KG1 (cell line): ENCODE results near the gene SHLD2.
"Not testable (repeated sequence)": the region's sequence is repeated elsewhere in the genome, so short reads cannot be mapped to it uniquely, and the experiment has no call there.

ENCODE experiments used
- DNase-seq: peaks from one replicate; lab custom pipeline; 2025; lab: John Stamatoyannopoulos, UW

SHLD2 gene, protein sequence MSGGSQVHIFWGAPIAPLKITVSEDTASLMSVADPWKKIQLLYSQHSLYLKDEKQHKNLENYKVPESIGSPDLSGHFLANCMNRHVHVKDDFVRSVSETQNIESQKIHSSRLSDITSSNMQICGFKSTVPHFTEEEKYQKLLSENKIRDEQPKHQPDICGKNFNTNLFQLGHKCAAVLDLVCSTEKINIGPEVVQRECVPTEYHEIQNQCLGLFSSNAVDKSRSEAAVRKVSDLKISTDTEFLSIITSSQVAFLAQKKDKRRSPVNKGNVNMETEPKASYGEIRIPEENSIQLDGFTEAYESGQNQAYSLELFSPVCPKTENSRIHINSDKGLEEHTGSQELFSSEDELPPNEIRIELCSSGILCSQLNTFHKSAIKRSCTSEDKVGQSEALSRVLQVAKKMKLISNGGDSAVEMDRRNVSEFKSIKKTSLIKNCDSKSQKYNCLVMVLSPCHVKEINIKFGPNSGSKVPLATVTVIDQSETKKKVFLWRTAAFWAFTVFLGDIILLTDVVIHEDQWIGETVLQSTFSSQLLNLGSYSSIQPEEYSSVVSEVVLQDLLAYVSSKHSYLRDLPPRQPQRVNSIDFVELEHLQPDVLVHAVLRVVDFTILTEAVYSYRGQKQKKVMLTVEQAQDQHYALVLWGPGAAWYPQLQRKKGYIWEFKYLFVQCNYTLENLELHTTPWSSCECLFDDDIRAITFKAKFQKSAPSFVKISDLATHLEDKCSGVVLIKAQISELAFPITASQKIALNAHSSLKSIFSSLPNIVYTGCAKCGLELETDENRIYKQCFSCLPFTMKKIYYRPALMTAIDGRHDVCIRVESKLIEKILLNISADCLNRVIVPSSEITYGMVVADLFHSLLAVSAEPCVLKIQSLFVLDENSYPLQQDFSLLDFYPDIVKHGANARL

DNA sequence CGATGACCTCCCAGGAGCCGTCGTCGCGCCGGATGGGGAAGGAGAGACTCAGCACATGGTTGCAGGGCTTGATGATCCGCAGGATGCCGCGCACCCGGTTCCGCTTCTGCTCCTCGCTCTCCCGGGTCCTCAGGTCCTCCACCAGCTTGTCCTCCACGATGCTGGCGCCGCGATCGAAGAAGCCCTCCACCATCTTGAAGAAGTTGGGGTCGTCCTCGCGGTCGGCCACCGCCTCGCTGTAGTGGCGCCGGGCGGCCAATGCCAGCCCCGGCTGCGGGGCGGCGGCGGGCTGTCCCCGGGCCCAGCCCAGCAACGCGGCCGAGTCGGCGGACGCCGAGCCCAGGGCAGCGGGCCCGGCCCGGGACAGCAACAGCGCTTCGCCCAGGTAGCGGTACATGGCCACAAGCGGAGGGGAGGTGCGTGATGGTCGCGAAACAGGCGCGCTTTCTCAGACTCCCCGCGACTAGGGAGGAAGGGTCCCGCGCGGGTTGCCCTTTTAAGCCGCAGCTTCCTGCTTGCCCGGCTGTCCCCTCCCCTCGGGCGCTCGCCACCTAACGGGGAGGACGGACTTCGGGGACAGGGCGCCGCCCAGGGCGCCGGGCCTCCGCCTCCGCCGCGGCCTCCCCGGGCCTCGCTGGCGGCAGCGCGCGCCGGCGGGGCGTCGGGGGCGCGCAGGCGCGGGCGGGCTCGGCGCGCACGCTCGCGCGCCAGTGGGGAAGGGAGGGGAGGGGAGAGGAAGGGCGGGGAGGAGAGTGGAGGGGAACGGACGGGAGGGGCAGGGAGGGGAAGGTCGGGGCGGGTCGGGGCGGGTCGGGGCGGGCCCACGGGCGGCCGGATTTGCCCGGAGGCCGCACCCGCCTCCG, at the start of gene SHLD2, which contains the start of gene GLUD1:
Gene SHLD2 (plus strand): TSS at position 834 of the 863 bp plus-strand sequence. CDS start 56,149 bp downstream, outside the sequence.
Gene GLUD1 (minus strand): TSS at position 471 of the 863 bp plus-strand sequence. CDS start 74 bp downstream, at position 397.
- peak; percentile 65 for DNase-seq

DNA sequence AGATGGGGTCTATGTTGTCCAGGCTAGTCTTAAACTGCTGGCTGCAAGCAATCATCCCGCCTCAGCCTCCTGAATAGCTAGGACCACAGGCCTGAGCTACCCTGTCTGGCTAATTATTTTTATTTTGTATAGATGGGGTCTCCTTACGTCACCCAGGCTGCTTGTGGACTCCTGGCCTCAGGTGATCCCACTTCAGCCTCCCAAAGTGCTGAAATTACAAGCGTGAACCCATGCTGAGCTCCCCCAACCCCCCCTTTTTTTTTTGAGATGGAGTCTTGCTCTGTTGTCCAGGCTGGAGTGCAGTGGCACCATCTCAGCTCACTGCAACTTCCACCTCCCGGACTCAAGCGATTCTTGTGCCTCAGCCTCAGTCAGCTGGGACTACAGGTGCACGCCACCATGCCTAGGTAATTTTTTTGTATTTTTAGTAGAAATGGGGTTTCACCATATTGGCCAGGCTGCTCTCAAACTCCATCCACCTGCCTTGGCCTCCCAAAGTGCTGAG, 49.5 kb upstream of the SHLD2 start:
- no peak for DNase-seq

DNA sequence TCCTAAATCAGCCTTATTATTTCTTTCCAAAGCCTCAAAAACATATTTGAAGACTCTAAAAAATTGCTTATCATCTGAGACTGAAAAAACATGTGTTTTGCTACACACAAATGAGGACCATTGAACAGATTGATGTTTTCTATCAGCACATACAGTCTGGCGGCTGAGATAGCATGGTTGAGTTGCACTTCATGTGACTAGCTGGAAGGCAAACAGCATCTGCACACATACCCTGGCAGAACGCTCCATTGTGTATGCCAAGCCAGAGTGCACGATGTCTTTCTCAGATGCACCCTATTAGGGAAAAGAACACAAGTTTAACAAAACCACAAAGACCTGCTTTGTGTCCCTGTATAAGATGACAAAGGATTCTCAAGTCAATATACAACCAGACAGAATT, 41.9 kb upstream of the SHLD2 start:
- no peak for DNase-seq

DNA sequence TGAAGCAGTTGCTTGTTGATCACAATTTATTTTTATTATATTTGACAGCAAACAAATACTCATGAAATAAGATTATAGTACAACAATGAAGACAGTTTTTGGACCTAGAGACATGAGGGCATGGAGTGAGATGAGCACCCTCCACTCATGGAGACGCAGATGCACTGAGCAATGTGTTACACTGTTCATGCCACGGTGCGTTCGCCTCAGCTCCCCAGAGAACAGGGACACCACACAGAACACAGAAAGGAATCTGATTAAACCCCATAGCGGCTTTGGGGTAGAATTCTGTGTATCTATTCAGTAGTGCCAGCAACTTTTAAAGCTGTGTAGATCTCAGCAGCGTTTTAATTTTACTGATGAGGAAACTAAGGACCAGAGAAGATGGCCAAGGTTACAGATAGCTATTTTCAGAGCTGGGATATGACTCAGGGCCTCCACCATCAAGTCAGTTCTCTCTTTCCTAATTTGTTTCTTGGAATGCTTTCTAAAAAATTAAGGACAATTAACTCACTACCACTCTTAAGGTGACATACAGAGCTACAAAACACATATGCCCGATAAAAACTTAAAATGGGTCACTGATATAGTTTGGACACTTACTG, 41.3 kb upstream of the SHLD2 start:
- DNase-seq: no peak

DNA sequence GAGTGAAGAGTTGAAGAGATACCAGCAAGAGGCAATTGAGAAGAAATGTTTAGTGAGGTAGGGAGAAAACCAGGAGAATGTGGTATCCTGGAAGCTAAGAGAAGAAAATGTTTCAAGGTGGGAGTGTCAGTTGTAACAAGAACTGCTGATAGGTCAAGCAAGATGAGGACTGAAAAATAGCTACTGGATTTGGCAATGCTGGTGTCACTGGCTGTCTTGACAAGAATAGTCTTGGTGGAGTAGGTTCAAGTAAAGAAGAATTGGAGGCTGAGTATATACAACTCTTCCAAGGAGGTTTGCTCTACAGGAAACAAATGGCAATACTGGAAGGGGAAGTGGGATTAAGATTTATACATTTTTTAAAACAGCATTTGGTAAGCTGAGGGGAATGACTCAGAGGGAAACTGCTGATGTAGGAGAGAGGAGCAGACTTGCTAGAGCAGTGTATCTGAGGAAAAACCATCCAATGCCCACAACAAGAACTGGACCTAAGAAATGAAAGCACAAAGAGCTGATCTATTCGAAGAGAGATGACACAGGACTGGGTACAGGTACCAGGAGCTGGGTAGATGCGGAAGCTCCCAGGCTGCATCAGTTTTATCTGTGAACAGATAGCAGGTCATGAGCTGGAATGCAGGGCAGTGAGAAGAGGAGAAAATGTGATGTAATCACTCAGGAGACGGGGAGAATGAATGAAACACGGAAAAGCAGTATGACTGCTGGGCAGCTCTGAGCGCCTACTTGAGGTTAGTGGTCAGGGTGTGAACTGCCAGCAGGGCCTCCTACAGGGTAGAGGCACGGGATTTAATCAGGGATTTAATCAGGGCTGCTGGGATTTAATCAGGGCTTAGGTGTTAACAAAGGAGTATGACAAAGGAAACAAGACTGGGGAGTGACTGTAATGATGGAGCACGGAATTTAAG, 40.4 kb upstream of the SHLD2 start:
- no peak for DNase-seq

DNA sequence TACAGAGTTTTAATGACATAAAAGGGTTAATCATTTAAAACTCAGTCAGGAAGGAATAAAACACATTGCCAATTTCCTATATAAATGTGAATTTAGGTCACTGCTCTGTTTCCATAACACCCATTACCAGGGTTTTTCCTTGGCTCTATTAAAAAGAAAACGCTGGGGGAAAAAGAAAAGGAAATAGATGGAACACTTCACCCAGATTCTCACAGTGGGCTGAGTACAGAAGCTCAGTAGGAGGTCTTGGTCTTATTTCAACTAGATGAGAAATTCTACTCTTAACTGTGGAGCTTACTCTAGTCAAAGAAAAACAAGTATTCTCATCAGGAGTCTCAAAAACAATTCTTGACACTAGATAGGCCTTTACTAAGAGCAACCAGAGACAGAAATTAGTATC, 36.8 kb upstream of the SHLD2 start:
- no peak for DNase-seq

DNA sequence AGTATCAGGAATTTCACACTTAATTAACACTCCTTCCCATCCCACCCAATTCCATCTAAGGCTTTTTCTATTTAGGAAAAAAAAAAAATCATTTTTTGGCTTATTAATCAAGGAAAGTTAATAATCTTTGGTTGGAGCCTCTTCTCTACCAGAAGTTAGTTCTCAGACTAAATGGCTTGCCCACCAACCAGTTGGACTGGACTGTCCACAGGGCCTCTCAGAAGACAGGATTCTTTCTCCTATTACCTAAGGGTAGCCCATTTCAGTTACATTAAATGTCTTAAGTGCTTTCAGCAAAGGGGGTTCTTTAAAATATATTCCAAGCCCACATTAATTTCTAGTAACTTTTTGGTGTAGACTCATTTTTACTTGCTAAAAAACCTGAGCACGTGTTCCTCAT, 35.6 kb upstream of the SHLD2 start:
- DNase-seq: no peak

DNA sequence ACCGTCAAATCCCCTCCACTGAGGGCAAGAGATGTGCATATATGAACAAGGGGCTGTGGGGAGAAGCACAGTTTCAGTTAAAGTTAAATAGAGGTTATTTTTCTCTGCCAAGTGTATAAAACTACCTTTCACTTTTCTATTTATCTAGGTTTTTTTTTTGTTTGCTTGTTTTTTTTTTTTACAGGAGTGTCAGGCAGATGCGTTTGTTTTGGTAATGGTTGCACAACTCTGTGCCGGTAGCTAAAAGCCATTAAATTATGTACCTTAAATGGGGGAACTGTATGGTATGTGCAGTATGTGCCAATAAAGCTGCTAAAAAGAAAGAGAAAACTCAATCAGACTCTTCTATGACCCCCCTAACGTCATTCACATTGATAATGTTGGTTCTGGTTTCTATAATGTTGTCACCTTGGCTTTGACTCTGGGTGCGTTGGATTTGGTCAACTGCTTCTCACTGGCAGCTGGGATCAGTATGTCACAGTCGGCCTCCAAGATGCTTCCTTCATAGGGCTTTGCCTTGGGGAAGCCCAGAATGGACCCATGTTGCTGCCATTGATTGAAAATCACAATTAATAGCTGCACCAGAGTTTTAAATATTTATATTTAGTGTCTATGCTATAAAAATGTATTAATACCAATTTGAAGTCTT, 34.6 kb upstream of the SHLD2 start:
- DNase-seq: no peak

DNA sequence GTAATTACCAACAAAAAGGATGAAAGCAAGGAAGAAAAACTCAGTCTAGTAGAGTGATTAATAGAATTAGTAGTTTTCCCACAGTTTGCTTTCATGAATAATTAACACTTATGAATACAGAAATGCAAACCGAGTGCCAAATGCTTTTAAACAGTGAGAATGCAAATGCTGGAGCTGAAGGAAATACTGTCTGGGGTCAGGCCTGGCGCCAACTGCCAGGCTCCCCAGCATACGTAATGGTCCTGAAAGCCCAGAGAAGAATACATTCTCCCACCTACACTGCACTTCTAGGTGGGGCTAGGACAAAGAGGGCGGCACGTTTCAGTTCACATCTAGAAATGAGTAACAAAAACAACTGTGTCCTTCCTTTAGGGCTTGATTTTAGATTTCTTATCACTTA, 30.4 kb upstream of the SHLD2 start:
- DNase-seq: no peak

DNA sequence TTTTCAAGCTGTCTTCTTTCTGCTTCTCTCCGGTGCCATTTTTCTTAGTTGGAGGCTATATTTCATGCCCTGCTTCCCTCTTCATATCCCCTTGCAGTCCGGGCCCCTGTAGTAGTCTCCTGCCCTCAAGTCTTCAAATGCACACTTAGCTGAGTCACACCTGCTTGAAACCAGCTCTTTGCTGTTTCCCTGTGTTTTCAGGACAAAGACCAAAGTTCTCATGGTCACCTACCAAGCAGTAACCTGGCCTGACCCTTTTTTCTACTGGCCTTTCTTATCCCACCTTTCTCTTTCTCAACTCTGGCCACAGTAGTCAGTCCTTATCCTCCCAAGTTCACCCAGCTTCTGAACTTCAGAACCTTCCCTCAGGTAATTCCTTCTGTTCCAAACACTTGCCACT, 28.8 kb upstream of the SHLD2 start:
- no peak for DNase-seq

DNA sequence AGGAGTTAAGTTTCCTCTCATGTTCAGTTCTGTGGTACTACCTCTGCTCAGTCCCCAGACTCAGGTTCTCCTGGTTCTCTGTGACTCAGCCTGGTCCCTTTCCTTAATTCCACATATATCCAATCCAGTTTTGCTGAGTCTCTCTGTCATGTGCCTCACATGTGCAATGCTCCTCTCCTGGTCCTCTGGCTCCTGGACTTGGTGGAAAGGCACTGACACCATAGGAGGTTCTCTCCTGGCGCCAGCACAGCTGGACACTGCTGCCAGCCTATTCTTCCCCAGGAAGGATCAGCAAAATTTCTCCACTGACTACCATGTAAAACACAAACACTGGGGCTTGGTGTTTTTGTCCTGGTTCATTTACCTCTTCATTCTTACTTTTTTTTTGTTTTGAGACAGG, 28.1 kb upstream of the SHLD2 start:
- DNase-seq: no peak

DNA sequence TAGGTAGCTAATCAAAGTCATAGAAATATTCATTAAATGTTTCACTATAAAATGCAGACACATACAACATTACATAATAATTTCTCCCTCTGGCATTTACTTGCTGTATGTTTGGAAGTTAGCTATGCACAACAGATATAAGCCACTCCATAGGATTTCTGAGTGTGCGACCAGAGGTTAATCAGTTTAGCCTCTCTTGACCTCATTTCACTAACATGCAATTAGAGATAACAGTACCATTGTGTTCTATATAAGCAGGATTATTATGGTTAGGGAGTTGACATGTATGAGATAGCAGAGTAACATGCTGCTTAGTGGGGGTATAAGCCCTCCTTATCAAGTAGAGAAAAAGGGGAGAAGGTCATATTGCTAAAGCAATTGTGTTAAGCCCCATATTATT, 26.7 kb upstream of the SHLD2 start:
- no peak for DNase-seq

DNA sequence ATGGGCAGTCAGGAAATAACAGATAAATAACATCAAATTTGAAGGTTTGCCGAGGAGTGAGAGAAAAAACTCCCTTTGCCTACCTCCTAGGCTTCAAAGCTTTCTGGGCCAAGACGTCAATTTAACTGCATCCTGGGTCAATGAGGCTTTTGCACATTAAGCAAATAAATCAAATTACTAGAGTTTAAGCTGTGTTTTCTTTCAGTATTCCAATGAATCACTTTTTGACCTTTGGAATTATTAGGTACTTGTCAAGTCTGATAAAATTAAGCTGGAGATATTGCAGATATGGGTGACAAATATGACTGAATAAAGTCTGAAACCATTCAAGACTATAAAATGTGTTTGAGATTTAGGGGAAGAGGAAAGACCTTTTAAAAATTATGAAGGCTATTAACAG, 22.6 kb upstream of the SHLD2 start:
- DNase-seq: no peak

DNA sequence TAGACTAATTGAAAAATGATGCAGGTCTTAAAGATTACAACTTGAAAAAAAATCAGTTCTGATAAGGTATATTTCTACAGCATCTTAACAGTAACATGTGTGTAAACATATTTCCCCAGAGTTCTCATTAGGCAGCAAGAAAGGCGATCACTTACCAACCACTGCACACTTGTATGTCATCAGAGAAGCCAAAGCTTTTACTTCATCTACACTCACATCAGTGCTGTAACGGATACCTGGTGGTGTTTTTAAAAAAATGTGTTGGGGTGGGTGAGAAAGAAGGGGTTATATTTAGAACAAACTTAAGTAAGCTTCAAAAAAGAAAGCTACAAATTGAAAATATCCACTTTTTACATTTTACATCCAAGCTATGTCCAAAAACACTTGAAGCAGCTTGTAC, 18.6 kb upstream of the SHLD2 start:
- not testable (repeated sequence) for DNase-seq

DNA sequence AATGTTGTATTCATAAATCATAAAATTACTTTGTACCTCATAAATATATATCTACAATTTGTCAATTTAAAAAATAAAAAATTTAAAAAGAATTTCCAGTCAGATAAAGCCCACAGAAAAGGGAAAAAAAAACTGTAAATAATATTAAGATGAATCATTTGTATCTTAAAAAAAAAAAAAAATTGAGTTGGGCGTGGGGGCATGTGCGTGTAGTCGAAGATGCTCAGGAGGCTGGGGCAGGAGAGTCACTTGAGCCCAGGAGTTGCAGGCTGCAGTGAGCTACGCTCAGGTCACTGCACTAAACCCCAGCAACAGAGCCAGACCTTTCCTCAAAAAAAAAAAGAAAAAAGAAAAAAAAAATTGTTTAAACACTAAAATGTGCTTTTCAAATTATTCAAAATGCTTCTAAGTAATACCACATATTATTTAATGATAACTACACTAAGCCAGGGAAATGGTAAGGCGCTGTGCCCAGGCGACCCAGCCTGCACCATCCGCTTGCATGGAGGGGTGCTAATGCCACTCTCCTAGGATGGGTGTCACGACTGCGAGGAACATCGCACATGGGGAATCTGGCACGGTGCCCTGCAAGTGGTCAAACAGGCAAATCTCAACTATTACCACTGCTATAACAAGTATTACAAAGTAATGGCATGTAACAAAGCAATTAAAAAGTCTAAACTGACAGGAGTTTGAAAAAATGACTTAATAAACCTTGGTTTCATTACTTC, 15.7 kb upstream of the SHLD2 start:
- DNase-seq: no peak

DNA sequence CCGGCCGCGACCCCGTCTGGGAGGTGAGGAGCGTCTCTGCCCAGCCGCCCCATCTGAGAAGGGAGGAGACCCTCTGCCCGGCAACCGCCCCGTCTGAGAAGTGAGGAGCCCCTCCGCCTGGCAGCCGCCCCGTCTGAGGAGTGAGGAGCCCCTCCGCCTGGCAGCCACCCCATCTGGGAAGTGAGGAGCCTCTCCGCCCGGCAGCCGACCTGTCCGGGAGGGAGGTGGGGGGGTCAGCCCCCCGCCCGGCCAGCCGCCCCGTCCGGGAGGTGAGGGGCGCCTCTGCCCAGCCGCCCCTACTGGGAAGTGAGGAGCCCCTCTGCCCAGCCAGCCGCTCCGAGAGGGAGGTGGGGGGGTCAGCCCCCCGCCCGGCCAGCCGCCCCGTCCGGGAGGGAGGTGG, 14.4 kb upstream of the SHLD2 start:
- DNase-seq: not testable (repeated sequence)

DNA sequence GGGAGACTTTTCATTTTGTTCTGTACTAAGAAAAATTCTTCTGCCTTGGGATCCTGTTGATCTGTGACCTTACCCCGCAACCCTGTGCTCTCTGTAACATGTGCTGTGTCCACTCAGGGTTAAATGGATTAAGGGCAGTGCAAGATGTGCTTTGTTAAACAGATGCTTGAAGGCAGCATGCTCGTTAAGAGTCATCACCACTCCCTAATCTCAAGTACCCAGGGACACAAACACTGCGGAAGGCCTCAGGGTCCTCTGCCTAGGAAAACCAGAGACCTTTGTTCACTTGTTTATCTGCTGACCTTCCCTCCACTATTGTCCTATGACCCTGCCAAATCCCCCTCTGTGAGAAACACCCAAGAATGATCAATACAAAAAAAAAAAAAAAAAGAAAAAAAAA, 13.4 kb upstream of the SHLD2 start:
- DNase-seq: not testable (repeated sequence)

DNA sequence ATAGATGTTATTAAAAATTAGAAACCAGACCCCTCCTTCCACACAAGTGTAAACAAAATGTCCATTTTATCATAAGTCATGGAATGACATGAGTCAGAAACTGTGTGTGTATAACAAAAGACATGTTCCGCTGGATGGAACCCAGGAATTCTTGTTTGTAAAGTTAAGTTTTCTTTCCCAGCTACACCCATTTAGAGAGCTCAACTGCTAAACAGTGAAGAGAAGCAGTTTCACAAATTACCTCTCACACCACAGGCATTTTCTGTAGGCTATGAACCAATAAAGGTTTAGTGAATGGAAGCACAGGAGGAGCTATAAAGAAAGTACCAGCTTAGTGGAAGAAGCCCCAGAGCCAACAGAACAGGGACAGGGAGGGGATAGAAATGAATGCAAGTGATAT, 12.8 kb upstream of the SHLD2 start:
- DNase-seq: not testable (repeated sequence)
